ENCODE data around the gene LRRC75A.
"Not testable (repeated sequence)": the region's sequence is repeated elsewhere in the genome, so short reads cannot be mapped to it uniquely, and the experiment has no call there.

The LRRC75A gene, protein sequence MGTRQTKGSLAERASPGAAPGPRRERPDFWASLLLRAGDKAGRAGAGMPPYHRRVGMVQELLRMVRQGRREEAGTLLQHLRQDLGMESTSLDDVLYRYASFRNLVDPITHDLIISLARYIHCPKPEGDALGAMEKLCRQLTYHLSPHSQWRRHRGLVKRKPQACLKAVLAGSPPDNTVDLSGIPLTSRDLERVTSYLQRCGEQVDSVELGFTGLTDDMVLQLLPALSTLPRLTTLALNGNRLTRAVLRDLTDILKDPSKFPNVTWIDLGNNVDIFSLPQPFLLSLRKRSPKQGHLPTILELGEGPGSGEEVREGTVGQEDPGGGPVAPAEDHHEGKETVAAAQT

DNA sequence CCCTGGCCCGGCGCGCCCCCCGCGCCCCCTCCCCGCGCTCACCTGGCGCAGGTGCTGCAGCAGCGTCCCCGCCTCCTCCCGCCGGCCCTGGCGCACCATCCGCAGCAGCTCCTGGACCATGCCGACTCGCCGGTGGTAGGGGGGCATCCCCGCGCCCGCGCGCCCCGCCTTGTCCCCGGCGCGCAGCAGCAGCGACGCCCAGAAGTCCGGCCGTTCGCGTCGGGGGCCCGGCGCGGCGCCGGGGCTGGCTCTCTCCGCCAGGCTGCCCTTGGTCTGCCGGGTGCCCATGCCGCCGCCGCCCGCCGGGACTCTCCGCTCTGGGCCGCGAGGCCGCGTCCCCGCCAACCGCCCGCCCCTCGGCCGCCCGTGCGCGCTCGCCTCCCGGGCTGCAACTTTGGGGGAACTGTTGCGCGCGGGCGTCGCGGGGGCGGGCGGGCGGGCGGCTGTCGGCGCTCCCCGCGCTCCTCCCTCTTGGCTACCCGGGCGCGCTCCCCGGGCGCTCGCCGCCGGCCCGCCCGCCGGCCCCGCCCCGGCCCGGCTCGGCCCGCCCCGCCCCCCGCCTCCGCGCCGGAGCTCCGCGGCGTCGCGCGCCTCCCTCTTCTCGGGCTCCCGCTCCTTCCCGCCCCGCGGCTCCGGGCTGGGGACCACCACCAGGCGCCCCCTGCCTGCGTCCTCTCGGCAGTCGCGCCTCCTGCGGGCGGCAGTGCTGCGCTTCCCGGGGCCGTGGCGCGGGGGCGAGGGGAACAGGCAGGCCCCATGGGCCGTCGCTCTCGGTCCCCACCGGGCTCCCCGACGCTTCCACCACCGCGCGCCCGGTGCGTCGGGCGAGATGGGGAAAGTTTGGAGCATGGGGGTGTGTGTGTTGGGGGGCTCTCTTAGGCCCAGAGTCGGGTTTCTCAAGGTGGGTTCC lies at the start of gene LRRC75A:
TSS of gene LRRC75A (minus strand) at position 491 of the 910 bp plus-strand sequence. CDS start at position 288, 203 bp downstream.
- DNase-seq (ENCODE audit: low read depth, low spot score): no peak

DNA sequence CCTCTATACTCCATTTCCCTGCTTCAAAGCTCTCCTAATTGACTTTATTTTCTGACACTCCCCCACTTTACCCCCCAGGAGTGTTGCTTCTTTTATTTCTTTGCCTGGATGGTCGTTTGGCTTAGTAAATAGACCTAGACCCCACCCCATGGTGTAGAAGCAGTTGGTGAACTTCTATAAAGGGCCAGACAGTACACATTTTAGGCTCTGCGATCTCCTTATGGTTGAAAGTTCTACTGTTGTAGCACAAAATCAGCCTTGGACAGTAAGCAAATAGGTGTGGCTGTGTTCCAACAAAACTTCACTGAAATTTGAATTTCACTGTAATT lies 45.1 kb upstream of the LRRC75A start:
- no peak for DNase-seq (ENCODE audit: low read depth, low spot score)

DNA sequence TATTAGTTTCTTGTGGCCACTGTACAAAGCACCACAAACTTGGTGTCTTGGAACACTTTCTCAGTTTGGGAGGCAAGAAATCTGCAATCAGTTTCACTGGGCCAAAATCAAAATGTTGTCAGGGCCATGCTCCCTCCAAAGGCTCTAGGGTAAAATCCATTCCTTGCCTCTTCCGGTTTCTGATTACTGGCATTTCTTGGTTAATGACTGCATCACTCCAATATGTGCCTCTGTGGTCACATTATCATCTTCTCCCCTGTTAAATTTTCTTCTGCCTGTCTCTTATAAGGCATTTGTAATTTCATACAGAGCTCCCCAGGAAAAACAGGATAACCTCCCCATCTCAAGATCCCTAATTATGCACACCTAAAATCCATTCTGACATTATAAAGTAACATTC lies 42.2 kb upstream of the LRRC75A start:
- DNase-seq (ENCODE audit: low read depth, low spot score): no peak

DNA sequence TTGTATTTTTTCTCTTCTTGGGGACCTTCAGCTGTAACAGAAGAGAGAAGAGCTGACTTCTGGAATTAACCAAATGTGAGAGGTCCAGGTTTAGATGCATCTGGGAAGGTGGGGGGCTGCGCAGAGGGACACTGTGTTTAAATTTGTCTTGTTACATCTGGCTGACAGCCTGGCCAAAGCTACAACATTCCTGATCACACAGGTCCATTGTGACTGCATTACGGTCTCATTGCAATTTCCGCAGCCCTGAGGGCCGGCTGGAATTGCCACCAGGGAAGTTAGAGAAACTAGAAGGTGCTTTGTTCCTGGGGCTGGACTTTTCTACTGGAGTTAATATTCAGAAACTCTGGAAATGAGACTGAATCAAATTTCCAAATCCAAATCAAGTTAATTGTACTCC lies 37.9 kb upstream of the LRRC75A start:
- DNase-seq (ENCODE audit: low read depth, low spot score): no peak

DNA sequence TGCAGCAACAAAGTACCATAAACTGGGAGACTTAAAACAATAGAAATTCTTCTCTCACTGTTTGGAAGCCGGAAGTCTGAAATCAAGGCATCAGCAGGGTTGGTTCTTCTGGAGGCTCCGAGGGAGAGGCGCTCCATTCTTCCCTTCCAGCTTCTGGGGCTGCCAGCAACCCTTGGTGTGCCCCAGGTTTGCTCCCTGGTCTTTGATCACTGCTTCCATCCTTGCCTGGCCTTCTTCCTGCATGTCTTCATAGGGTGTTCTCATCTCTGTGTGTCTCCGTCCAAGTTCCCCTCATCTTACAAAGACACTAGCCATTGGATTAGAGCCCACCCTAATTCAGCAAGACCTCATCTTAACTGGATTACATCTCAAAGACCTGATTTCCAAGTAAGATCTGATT lies 35.3 kb upstream of the LRRC75A start:
- DNase-seq (ENCODE audit: low read depth, low spot score): no peak

DNA sequence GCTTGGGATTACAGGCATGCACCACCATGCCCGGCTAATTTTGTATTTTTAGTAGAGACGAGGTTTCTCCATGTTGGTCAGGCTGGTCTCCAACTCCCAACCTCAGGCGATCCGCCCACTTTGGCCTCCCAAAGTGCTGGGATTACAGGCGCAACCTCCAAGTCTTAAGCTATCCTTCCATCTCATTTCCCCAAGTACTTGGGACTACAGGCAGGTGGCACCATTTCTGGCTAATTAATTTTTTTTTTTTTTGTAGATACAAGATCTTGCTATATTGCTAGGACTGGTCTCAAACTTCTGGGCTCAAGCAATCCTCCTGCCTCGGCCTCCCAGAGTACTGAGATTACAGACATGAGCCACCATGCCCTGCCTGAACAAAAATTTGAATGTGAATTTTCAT lies 33.6 kb upstream of the LRRC75A start:
- not testable (repeated sequence) for DNase-seq (ENCODE audit: low read depth, low spot score)

DNA sequence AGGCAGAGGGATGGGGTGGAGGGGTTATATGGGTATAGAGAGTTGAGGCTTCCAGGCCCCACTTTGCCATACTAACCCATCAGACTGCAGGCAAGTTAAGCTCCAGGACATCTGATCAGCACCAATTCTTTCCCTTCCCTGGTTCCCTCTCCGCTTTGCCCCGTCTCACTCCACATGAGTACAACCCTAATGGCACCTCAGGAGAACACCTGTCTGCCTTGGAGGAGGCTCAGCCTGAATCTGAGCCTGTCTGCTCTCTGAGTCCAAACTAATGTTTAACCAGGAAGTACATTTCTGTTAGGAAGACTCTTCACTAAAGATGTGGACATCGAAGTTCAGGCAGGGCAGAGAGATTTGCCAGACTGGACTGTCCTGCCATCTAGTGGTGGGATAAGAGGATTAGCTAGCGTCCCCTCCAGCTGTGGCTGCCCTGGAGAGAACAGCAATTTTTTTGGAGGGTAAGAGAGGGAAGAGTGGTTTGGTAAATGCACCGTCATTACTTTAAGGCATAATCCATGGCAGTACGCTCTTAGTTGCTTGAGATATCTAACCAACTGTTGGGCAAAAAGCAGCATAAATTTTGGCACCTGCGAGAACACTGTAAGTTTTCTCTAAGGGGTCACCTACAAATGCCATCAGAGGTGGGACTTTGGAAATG lies 29.2 kb upstream of the LRRC75A start:
- peak; percentile 19 for DNase-seq (ENCODE audit: low read depth, low spot score)

DNA sequence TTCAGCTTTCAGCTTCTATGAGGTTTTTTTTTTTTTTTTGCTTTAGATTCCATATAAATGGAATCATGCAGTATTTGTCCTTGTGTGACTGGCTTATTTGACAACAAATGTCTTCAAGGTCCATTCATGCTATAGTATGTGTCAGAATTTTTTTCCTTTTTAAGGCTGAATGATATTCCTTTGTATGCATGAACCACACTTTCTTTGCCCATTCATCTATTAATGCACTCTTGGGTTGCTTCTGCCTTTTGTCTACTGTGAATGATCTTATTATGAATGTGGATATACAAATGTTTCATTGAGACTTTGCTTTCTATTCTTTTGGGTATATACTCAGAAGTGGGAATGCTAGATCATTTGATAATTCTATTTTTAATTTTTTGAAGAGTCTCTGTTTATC lies 27.0 kb upstream of the LRRC75A start:
- no peak for DNase-seq (ENCODE audit: low read depth, low spot score)

DNA sequence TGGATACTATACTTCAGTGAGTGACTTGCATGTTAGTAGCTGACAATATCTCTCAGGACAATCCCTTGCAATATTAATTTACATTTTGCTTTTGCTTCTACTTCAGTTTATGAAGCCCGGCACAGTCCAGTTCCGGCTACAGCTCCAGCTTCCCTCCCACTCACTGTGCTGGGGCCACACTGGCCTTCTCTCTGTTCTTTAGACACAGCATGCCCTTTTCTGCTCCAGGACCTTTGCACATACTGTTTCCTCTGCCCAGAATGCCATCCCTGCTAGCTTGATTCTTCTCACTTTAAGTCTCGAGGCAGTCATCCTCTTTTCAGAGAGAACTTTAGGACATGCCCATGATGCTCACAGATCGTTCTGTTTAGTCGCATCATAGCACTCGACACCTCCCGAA lies 25.5 kb upstream of the LRRC75A start:
- DNase-seq (ENCODE audit: low read depth, low spot score): no peak

DNA sequence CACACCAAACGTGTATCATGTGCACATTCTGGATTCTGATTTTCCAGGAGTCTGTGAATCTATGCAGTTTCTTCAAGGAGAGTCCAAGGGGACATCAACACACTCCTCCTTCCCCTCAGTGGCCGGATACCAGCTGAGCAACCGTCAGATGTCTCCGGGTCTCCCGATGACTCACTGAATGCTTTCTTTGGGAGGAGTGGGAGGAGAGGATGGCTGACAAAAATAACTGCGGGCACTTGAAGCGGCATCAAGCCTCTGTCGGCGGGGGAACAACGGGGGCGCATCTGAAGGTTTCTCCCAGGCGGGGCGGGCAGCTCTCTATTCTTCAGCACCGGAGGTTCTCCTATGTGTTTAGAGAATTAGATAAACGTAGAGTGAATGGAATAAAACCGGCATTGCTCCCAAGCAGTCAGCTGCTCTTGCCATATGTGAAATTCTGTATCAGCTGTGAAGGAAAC lies 24.6 kb upstream of the LRRC75A start:
- no peak for DNase-seq (ENCODE audit: low read depth, low spot score)

DNA sequence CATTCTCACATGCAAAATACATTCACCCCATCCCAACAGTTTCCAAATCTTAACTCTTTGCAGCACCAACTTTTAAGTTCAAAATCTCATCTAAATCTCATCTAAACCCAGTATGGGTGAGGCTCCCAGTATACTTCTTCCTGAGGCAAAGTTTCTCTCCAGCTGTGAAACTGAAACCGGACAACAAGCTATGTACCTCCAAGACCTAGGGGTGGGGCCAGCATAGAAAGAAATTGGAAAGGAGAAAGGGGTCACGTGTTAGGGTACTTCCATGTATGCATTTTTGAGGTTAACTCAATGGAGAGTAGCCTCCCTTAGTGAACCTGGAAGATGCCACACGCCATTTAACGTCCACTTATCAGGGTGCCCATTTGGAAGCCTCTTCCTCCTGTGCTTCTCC lies 23.9 kb upstream of the LRRC75A start:
- DNase-seq (ENCODE audit: low read depth, low spot score): no peak

DNA sequence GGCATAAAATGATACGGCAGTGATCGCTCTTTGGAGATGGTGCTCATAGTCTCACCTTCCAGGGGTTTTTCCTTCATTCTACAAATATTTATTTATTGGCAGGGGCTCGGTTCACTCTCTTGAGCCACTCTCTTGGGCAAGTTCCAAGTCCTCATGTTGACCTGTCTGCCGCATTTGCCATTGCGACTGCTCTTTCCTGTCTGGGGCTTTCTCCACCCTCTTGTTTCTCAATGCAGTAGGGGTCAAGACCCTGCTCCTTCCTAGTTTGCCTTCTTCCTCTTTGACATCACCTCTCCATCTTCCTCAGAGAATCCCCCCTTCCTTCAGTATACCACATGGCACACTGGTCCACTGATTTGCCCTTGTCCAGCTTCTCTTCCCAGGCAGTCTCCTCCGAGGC lies 21.9 kb upstream of the LRRC75A start:
- no peak for DNase-seq (ENCODE audit: low read depth, low spot score)

DNA sequence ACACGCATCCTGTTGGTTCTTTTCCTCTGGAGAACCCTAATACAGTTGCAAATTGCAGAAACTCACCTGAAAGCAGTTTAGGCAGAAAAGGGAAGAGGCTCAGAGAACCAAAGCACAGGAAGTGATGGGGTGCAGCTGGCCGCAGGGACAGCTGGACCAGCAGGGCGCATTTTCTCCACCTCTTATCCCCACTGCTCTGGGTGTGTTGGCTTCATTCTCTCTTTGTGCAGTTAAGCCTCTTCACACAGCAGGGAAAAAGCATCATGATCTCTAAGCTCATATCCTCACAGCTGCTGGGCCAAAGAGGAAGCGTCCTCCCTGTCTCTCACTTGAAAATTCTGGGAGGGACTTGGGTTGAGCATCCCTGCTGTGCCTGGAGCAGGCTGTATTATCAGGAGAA lies 20.0 kb upstream of the LRRC75A start:
- DNase-seq (ENCODE audit: low read depth, low spot score): no peak

DNA sequence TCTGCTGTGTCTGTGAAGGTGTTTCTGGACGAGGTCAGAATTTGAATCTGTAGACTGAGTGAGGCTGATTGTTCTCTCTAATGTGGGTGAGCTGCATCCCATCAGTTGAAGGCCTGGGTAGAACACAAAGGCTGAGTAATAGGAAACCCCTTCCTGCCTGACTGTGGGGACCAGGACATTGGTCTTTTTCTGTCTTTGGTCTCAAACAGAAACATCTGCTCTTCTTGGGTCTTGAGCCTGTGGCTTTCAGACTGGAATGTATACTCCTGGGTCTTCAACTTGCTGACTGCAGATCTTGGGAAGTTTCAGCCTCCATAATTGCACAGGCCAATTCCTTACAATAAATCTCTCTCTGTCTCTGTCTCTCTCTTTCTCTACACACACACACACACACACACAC lies 19.6 kb upstream of the LRRC75A start:
- DNase-seq (ENCODE audit: low read depth, low spot score): no peak

DNA sequence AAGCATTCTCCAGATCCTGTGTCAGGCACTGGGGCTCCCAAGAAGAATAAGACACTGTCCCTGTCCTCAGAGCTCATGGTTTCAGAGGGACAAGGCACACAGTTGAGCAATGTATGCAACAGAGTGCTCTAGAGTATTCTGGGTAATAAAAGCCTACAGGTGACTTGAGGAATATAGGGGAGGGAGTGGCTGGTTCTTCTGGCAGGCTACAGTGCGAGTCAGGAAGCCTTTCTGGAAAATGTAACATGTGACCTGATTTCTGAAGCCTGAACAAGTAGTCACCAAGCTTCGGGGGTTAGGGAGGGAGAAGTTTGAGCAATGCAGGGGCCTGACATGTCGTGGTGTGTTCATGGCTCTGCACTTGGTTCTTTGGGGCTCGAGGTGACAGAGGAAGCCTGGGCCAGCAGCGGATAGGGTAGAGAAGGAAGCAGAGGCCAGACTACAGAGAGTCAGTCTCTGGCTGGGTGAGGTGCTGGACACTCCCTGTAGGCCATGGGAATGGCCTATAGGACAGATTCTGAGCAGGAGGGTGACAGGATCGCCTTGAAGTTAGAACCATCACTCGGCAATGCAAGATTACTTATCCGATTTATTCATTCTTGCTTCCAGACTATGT lies 16.0 kb upstream of the LRRC75A start:
- DNase-seq (ENCODE audit: low read depth, low spot score): no peak

DNA sequence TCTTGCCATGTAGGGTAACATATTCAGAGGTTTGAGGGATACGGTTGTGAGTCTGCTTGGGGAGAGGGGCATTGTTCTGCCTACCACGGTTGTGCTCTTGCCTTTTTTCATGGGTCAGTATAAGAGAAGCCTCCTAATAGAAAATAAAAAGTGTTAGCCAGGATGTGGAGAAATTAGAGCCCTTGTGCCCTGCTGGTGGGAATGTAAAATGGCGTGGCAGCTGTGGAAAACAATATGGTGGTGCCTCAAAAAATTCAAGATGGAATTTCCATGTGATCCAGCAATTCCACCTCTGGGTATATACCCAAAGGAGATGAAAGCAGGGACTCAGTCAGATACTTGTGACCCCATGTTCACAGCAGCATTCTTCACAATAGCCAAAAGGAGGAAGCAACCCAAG lies 14.2 kb upstream of the LRRC75A start:
- no peak for DNase-seq (ENCODE audit: low read depth, low spot score)

DNA sequence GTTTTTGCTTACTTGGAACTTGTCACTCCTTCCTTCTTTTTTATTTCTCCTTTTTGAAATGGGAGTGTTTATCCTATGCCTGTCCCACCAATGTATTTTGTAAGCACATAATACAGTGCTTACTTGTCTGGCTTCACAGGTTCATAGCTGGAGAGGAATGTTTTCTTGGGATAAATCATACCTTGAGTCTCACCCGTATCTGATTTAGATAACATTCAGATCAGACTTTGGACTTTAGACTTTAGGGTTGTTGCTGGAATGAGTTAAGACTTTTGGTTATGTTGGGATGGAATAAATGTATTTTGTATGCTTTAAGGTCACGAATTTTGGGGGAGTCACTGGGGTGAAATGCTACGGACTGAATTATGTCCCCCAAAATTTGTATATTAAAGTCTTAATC lies 13.0 kb upstream of the LRRC75A start:
- DNase-seq (ENCODE audit: low read depth, low spot score): no peak

DNA sequence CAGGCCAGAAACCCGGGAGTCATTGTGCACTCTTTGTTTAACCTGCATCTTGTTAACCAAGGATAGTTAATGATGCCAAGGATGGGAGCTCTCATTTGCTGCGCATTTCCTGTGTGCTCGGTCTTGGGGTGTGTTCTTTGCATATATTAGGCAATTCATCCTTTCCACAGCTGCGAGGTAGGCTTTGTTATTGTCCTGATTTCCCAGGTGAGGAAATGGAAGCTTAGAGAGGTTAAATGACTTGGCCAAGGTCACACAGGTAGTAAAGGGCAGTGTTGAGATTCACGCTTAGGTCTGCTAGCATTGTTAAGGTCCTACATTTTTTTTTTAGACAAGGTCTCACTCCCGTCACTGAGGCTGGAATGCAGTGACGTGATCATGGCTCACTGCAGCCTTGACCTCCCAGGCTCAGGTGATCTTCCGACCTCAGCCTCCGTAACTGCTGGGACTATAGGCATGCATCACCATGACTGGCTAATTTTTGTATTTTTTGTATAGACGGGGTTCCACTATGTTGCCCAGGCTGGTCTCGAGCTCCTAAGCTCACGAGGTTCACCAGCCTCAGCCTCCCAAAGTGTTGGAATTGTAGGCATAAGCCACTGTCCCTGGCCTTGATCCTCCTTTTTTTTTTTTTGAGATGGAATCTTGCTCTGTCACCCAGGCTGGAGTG lies 5.0 kb upstream of the LRRC75A start:
- DNase-seq (ENCODE audit: low read depth, low spot score): no peak

DNA sequence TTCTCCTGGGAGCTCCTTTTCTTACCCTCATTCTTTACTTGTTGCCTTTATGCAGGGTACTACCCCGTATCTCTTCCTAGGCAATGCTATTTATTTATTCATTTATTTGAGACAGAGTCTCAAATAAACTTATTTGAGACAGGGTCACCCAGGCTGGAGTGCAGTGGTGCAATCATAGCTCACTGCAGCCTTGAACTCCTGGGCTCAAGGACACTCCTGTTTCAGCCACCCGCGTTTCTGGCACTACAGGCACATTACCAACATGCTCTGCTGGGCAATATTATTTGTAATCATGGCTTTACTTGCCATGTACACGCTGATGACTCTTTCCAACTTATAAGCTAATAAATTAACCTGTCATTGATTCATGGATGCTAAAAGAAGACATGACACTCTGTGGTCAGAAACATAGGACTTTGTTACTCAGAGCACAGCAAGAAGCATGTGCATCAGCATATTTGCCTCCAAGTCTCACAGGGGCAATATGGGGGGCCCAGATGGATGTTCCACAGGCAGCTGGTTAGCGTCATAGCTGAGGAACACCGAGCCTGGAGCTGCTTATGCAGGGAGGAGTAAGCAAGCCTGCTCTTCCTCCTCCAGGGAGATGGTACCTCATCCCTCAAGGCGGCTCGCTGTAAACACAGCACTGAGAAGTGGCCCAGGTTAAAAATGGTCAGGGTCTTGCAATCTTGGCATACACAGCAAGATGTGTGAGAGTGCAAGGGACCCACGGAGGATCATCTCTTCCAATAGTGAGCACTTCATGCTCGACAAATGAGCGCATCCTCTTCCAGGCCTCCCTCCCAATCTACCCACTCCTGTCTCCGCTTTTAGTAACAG lies 4.2 kb upstream of the LRRC75A start:
- DNase-seq (ENCODE audit: low read depth, low spot score): no peak

DNA sequence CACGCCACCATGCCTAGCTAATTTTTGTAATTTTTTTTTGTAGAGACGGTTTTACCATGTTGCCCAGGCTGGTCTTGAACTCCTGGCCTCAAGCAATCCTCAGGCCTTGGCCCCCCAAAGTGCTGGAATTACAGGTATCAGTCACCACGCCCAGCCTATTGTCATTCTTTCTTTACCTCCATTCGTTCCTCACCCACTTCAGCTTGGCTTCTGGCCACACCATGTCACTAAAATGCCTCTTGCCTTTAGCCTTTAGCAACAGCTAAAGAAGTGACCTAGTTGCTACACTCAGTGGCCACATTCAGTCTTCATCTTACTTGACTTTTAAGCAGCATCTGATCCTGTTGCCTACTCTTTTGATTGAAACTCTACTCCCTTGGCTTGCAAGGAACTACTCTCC lies 3.6 kb upstream of the LRRC75A start:
- no peak for DNase-seq (ENCODE audit: low read depth, low spot score)

DNA sequence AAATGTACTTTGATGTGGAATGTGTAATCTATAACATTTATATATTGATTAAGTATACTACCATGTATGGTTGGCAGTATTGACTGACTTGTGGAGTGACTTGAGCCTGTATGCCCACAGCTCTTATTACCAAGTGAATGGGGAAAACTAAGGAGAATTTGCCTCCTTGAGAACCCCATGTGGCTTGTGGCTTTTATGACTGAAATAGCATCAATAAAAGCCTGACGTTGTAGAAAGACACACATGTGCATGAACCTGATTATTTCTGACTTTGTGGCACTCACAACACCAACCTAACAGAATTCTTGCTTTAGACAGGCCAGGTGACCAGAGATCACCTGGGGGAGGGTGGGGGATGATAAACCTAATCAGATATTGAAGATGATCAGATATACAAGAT lies 2.1 kb upstream of the LRRC75A start:
- DNase-seq (ENCODE audit: low read depth, low spot score): no peak

Measured in activated naive CD8-positive, alpha-beta T cell treated with anti-CD3 and anti-CD28 coated beads, Interleukin-2, amount 50 U/mL, for 16 hours (primary cell).